AG04449 (cell line): ENCODE results near the gene PAH.
"Not testable (repeated sequence)": the region's sequence is repeated elsewhere in the genome, so short reads cannot be mapped to it uniquely, and the experiment has no call there.

Experiments used
- CTCF ChIA-PET: fragments of 350-600 bp; formaldehyde crosslinking; extraction: SDS; loops from one replicate; lab custom pipeline; 2021; ENCODE audit warnings: antibody characterized with exemption; lab: Yijun Ruan, JAX
- POLR2A ChIA-PET: fragments of 400-600, 350-600 bp; formaldehyde crosslinking; extraction: SDS; loops from one replicate; lab custom pipeline; 2020; ENCODE audit warnings: antibody characterized with exemption, inconsistent platforms; lab: Yijun Ruan, JAX
- DNase-seq: peaks from one replicate; pipeline ENCODE4 v3.0.0-alpha.2; 2010; ENCODE audit warnings: low read depth, low spot score
- H3K4me3 ChIP-seq: 2 replicates; pipeline ENCODE4 v1.5.1; 2011; ENCODE audit warnings: low read depth, mild to moderate bottlenecking, control low read depth, low read length
- TF ChIP-seq, protein P1 (sequence below): IDR thresholded peaks from one replicate; pipeline ENCODE4 v1.5.1; 2011; ENCODE audit warnings: mild to moderate bottlenecking, moderate library complexity, low read length, control low read depth, inconsistent platforms; ENCODE audit not compliant: insufficient read depth; ENCODE audit errors: missing control alignments

PAH gene

DNA sequence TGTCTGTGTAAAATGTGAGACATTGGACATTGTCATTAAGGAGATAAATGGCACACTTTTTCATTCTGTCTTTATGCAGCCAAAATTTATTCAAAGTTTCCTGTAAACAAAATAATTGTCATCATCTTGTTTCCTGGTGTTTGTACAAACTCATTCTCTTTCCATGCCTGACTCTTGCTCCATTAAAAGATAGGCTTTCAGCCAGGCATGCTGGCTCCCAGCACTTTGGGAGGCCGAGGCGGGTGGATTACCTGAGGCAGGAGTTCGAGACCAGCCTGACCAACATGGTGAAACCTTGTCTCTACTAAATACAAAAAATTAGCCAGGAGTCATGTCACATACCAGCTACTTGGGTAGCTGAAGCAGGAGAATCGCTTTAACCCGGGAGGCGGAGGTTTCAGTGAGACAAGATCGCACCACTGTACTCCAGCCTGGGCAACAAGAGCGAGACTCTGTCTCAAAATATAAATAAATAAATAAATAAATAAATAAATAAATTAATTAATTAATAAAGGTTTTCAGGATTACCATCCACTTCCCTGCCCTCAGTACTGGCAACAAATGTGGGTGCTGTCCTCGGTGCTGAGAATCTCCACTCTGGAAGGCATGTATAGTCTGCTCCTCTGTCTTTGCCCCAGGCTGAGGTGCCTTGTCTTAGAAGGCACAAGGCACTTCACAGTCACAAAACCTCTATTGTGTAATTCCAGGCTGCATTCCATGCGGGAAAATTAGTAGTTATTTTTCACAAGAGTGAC, 83.2 kb downstream of the PAH start:
- ChIA-PET CTCF (no interaction called here), POLR2A (no interaction called here)
- no peak overlapping the region for H3K4me3 ChIP-seq
- DNase-seq = no peak
- TF ChIP-seq, protein P1, sequence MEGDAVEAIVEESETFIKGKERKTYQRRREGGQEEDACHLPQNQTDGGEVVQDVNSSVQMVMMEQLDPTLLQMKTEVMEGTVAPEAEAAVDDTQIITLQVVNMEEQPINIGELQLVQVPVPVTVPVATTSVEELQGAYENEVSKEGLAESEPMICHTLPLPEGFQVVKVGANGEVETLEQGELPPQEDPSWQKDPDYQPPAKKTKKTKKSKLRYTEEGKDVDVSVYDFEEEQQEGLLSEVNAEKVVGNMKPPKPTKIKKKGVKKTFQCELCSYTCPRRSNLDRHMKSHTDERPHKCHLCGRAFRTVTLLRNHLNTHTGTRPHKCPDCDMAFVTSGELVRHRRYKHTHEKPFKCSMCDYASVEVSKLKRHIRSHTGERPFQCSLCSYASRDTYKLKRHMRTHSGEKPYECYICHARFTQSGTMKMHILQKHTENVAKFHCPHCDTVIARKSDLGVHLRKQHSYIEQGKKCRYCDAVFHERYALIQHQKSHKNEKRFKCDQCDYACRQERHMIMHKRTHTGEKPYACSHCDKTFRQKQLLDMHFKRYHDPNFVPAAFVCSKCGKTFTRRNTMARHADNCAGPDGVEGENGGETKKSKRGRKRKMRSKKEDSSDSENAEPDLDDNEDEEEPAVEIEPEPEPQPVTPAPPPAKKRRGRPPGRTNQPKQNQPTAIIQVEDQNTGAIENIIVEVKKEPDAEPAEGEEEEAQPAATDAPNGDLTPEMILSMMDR = no peak

DNA sequence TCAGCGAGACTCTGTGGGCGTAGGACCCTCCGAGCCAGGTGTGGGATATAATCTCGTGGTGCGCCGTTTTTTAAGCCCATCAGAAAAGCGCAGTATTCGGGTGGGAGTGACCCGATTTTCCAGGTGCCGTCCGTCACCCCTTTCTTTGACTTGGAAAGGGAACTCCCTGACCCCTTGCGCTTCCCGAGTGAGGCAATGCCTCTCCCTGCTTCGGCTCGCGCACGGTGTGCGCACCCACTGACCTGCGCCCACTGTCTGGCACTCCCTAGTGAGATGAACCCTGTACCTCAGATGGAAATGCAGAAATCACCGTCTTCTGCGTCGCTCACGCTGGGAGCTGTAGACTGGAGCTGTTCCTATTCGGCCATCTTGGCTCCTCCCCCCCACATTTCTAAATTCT, 84.2 kb downstream of the PAH start:
- POLR2A ChIA-PET, CTCF ChIA-PET, H3K4me3 ChIP-seq, DNase-seq: not testable (repeated sequence)

DNA sequence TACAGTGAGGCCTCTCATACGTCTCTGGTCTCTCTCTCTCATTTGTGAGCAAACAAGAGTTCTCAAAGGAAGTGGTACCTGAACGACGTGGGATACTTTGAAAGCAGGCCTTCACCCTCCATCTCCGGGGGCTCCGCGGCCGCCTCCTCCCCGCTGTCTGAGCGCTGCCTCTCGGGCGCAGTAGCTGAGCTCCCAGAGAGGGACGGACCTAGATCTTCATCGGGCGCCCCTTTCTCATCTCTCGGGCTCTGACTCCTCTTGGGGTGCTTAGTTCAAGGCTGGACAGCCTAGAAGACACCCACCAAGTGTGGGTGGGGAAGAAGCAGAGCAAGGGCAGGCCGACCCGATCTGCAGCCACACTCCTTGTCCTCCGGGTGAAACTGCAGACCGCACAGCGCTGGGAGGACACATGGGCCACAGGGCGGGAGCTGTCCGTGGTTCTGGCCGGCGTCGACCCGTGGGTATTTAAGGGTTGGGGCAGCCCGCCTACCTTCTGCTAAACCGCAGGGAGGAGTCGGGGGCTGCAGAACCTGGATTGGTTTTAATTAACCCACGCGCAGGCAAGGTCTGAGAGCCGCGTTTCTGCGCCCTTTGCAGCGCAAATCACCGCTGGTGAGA, 92.7 kb downstream of the PAH start:
- DNase-seq = no peak
- H3K4me3 ChIP-seq = no peak overlapping the region
- TF ChIP-seq, protein P1 = no peak
- CTCF ChIA-PET = no interaction called here
- POLR2A ChIA-PET = no interaction called here

DNA sequence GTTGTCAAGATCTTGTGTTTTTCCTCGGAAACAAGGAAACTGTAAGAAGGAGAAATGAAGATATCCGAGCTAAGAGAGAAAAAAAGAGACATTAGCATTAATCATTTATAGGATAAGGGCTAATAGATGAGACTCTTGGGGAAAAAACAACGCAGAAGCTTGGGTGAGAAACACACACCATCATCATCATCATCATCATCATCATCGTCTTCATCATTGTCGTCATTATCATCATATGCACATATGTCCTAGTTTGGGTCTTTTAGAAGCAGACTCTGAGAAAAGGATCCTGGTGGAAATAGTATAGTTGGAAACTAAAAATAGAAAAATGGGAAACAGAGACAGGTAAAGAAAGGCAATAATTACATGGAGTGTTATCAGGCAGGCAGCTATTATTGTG, 95.9 kb downstream of the PAH start:
- ChIA-PET POLR2A (no interaction called here), CTCF (interaction anchor here (0.9 to 2.1 kb wide), 3 partner anchors 10 to 727 kb away, joined by 3 to 6 read pairs (median 4); no protein-coding TSS in a partner anchor)
- no peak overlapping the region for H3K4me3 ChIP-seq
- DNase-seq = no peak
- TF ChIP-seq, protein P1 = no peak

DNA sequence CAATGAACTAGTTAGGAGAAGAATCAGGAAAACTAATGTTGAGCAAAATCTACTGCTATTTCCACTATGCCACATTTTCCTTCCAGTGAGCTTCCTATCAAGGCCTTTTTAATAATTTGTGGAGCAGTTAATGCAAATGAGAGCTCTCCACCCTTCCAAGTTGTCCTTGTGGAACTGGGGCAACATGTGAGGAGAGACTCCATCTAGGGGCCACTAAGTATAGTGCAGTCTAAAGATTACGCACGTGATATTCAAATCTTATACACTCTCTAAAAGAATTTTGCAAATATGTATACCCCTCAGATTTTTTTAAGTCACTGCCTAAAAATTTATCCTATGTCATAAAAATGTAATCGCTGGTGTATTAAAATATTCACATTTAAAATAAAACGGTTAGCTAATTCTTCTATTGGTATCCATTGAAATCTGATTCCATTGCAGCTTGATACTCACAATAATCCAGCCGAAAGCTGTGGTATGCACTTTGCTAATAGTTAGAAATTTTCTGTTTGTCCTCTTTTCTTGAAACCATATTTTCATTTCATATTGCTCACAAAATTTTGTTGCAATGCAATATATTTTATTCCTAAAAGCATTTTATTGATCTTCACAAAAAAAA, 100.1 kb downstream of the PAH start:
- ChIA-PET POLR2A (no interaction called here), CTCF (interaction anchor here (0.8 to 1.8 kb wide), 9 partner anchors 10 to 902 kb away, joined by 3 to 6 read pairs (median 5); no protein-coding TSS in a partner anchor)
- DNase-seq = peak; percentile 3
- no peak overlapping the region for H3K4me3 ChIP-seq
- TF ChIP-seq, protein P1 = peak; percentile 63

DNA sequence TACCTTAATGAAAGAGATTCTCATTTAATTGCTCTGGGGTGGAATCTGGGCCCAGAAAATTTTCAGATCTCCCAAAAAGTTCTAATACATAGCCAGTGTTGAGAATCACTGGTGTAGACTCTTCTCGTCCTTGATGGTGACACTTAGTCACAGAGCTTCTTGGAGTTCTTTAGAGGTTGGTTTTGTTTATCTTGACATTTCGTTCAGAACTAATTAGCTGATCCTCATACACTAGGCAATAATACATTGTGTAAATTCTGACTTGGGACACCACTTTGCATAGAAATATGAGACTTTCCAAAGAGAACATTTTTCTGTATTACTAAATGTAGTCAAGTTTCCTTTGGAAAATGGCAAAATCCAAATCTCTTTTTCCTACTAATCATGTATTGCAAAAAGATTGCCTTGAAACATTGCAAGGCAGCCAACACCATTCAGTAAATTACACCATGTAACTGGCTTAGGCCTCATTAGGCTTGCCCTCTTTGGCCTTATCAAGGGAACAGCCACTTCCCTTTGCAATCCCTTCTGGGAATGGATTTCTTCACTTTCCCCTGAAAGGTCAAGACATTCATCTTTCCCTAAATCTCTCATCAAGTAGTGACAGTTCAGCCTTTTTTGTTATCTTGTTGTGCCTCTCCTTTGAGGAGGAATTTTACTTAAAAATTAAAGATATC, 102.2 kb downstream of the PAH start:
- TF ChIP-seq, protein P1 = no peak
- H3K4me3 ChIP-seq = no peak overlapping the region
- DNase-seq = no peak
- CTCF ChIA-PET = no interaction called here
- POLR2A ChIA-PET = no interaction called here
